Measurements from ENCODE around the gene CELF4. TPM values are rescaled to one million over a fixed set of nuclear protein-coding genes. Genes with fewer than 3 reads are reported as not detected.

The CELF4 gene
- total RNA-seq, 1 donor from 2014 or later: 2.3 TPM

GRCh38 chr18:37533647-37534584, 31.7 kb downstream of the CELF4 start:
- Mint-ChIP-seq H3K4me3 (no peak overlapping the region), H3K27ac (no peak overlapping the region), H3K27me3 (ENCODE audit: low read depth) (peaks cover 71% of the 10 kb centered on the region), H3K4me1 (peaks cover 18% of the 10 kb centered on the region), H3K36me3 (no peaks in the 10 kb centered on the region), H3K9me3 (no peaks in the 10 kb centered on the region)
- no peak for DNase-seq (ENCODE audit: low spot score in 2 of 2, unreplicated experiment in 2 of 2)
- peak; percentile 30 for TF ChIP-seq CTCF (IDR thresholded peaks at IDR 0.05; ENCODE audit: unreplicated experiment)

GRCh38 chr18:37532917-37533316, 32.7 kb downstream of the CELF4 start:
- peaks cover 69% of the 10 kb centered on the region for H3K27me3 Mint-ChIP-seq (ENCODE audit: low read depth)
- H3K4me3 Mint-ChIP-seq: no peak overlapping the region
- no peaks in the 10 kb centered on the region for H3K36me3 Mint-ChIP-seq
- H3K27ac Mint-ChIP-seq: no peak overlapping the region
- H3K9me3 Mint-ChIP-seq: no peaks in the 10 kb centered on the region
- H3K4me1 Mint-ChIP-seq: peaks cover 13% of the 10 kb centered on the region
- no peak for DNase-seq (ENCODE audit: low spot score in 2 of 2, unreplicated experiment in 2 of 2)
- TF ChIP-seq CTCF (IDR thresholded peaks at IDR 0.05; ENCODE audit: unreplicated experiment): no peak

- Mint-ChIP-seq H3K36me3 (no peaks in the 10 kb centered on the region), H3K4me3 (no peak overlapping the region), H3K27ac (no peak overlapping the region), H3K4me1 (peaks cover 9% of the 10 kb centered on the region), H3K9me3 (no peaks in the 10 kb centered on the region), H3K27me3 (ENCODE audit: low read depth) (peaks cover 69% of the 10 kb centered on the region)
- DNase-seq (ENCODE audit: low spot score in 2 of 2, unreplicated experiment in 2 of 2): no peak
- TF ChIP-seq CTCF (IDR thresholded peaks at IDR 0.05; ENCODE audit: unreplicated experiment): no peak
Observed at GRCh38 chr18:37529863-37530262, 35.7 kb downstream of the CELF4 start.

- TF ChIP-seq CTCF (IDR thresholded peaks at IDR 0.05; ENCODE audit: unreplicated experiment): no peak
- Mint-ChIP-seq H3K27ac (no peak overlapping the region), H3K4me1 (peaks cover 12% of the 10 kb centered on the region), H3K9me3 (no peaks in the 10 kb centered on the region), H3K27me3 (ENCODE audit: low read depth) (peaks cover 74% of the 10 kb centered on the region), H3K4me3 (no peak overlapping the region), H3K36me3 (no peaks in the 10 kb centered on the region)
- DNase-seq (ENCODE audit: low spot score in 2 of 2, unreplicated experiment in 2 of 2): no peak
Observed at GRCh38 chr18:37529296-37529695, 36.3 kb downstream of the CELF4 start.

GRCh38 chr18:37527395-37527794, 38.2 kb downstream of the CELF4 start:
- TF ChIP-seq CTCF (IDR thresholded peaks at IDR 0.05; ENCODE audit: unreplicated experiment): no peak
- Mint-ChIP-seq H3K4me3 (no peak overlapping the region), H3K9me3 (no peaks in the 10 kb centered on the region), H3K36me3 (no peaks in the 10 kb centered on the region), H3K27me3 (ENCODE audit: low read depth) (peaks cover 88% of the 10 kb centered on the region), H3K4me1 (peaks cover 18% of the 10 kb centered on the region), H3K27ac (no peak overlapping the region)
- no peak for DNase-seq (ENCODE audit: low spot score in 2 of 2, unreplicated experiment in 2 of 2)

All from mesothelial cell of epicardium (in vitro differentiated cells).